SK-N-SH (cell line): ENCODE measurements around the gene TFCP2L1.

Source experiments
- CTCF ChIP-seq: fragments of 200-600 bp; sonication (generic); IDR thresholded peaks from 2 replicates; pipeline ENCODE4 v1.6.1; 2017; ENCODE audit warnings: antibody characterized with exemption, mild to moderate bottlenecking, moderate library complexity
- EZH2phosphoT487 ChIP-seq: fragments of 200-600 bp; sonication (generic); IDR thresholded peaks from 2 replicates; pipeline ENCODE4 v1.6.1; 2017; ENCODE audit warnings: low read depth, mixed run types, mild to moderate bottlenecking, antibody characterized with exemption, moderate library complexity, borderline replicate concordance
- MAX ChIP-seq: IDR thresholded peaks from 2 replicates; pipeline ENCODE4 v1.4.0; 2012; ENCODE audit warnings: low read depth
- MEF2A ChIP-seq: IDR thresholded peaks from 2 replicates; pipeline ENCODE4 v1.4.0; 2012; ENCODE audit warnings: low read depth, borderline replicate concordance
- MXI1 ChIP-seq: IDR thresholded peaks from 2 replicates; pipeline ENCODE4 v1.6.1; 2012; ENCODE audit warnings: mild to moderate bottlenecking, low read depth, low read length, improper control_type of control experiment
- NRF1 ChIP-seq: IDR thresholded peaks from 2 replicates; pipeline ENCODE4 v1.6.1; 2012; ENCODE audit warnings: low read depth, mild to moderate bottlenecking, low read length
- RFX5 ChIP-seq: IDR thresholded peaks from 2 replicates; pipeline ENCODE4 v1.6.1; 2012; ENCODE audit warnings: mild to moderate bottlenecking, improper control_type of control experiment, low read length
- RXRA ChIP-seq: IDR thresholded peaks from 2 replicates; pipeline ENCODE4 v1.4.0; 2012; ENCODE audit warnings: low read depth, mild to moderate bottlenecking, borderline replicate concordance
- TAF1 ChIP-seq: IDR thresholded peaks from 2 replicates; pipeline ENCODE4 v1.6.1; 2012; ENCODE audit warnings: low read depth, mild to moderate bottlenecking, low read length, moderate library complexity, borderline replicate concordance
- TCF12 ChIP-seq: IDR thresholded peaks from 2 replicates; pipeline ENCODE4 v1.4.0; 2012

GRCh38 chr2:121276341-121276740 lies 8.7 kb downstream of the TFCP2L1 start:
- TF ChIP-seq EZH2phosphoT487 (no peak), TCF12 (no peak), RXRA (no peak), RFX5 (no peak), CTCF (no peak), MXI1 (no peak), NRF1 (no peak), MEF2A (no peak), TAF1 (no peak), MAX (no peak)
